Esophagus muscularis mucosa (tissue), 3 donors: ENCODE measurements around the gene ZG16.

Experiments
- POLR2AphosphoS5 ChIP-seq, 2 donors: sonication (generic); formaldehyde crosslinking; IDR thresholded peaks; one replicate each; pipeline ENCODE4 v1.6.1; 2017; ENCODE audit warnings: antibody characterized with exemption in 2 of 2
- TF ChIP-seq, protein P1 (sequence below), 3 experiments: fragments of 200-600 bp in 2 of 3; fragments of 450-650 bp in 1 of 3; sonication (generic) in 2 of 3; IDR thresholded peaks; one replicate each; pipeline ENCODE4 v1.5.1; 2017 to 2019; ENCODE audit warnings: antibody characterized with exemption in 3 of 3, mild to moderate bottlenecking in 2 of 3, moderate library complexity in 1 of 3

- TF ChIP-seq, protein P1, sequence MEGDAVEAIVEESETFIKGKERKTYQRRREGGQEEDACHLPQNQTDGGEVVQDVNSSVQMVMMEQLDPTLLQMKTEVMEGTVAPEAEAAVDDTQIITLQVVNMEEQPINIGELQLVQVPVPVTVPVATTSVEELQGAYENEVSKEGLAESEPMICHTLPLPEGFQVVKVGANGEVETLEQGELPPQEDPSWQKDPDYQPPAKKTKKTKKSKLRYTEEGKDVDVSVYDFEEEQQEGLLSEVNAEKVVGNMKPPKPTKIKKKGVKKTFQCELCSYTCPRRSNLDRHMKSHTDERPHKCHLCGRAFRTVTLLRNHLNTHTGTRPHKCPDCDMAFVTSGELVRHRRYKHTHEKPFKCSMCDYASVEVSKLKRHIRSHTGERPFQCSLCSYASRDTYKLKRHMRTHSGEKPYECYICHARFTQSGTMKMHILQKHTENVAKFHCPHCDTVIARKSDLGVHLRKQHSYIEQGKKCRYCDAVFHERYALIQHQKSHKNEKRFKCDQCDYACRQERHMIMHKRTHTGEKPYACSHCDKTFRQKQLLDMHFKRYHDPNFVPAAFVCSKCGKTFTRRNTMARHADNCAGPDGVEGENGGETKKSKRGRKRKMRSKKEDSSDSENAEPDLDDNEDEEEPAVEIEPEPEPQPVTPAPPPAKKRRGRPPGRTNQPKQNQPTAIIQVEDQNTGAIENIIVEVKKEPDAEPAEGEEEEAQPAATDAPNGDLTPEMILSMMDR (IDR thresholded peaks at IDR 0.05) = no peak
- TF ChIP-seq POLR2AphosphoS5 (IDR thresholded peaks at IDR 0.05) = no peak
Measured at GRCh38 chr16:29811896-29812665, 34.0 kb downstream of the ZG16 start, which contains the start of gene PRRT2.
